NCI-H345 treated with DMSO at 0.1 percent for 48 hours (cell line): ENCODE measurements around the gene AMPD2.
"Not testable (repeated sequence)": the region's sequence is repeated elsewhere in the genome, so short reads cannot be mapped to it uniquely, and the experiment has no call there.

Experiments
- DNase-seq: peaks from one replicate; lab custom pipeline; 2025; ENCODE audit not compliant: unreplicated experiment; lab: John Stamatoyannopoulos, UW

AMPD2 gene

DNA sequence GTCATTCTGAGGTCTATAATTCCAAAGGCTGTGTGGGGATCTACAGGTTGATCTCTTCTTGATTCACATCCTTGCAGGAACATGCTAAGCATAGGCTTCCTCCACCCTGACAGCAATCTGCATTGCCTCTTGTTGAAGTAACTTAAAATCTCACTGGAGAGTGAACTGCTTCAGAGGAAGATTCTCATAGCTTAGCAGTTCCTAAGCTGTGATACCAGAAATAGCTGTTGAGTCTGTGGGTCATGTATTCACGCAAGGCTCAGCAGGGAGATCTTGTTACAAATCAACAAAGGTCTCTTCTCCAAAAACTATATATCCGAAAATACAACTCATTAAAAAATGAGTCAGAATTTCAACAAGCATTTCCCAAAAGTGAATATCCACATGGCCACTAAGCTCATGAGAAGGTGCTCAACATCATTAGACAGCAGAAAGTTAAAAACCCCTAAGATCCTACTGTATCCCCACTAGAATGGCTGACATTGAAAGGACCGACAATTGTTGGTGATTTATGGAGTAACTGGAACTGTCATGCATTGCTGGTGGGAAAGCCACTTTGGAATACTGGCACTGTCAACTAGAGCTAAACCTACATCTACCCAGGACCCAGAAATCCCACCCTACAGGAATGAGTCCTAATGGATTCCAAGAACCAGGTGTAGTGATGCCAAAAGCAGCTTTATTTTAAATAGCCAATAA lies 57.2 kb downstream of the AMPD2 start:
- not testable (repeated sequence) for DNase-seq

DNA sequence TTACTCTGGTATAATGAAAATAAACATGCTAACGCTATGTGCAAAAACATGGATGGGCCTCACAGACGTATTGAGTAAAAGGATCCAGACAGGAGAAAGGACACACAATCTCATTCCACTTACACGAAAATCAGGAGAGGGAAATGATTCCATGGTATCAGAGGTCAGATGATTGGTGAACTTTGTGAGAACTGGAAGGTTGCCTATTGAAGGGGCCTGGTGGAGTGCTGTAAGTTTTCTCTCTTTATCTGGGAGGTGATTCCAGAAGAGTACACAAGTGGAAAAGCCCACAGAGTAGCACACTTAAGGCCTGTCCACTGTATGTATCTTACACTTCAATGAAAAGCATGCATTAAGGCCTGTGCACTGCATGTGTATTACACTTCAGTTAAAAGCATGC lies 57.8 kb downstream of the AMPD2 start:
- no peak for DNase-seq

DNA sequence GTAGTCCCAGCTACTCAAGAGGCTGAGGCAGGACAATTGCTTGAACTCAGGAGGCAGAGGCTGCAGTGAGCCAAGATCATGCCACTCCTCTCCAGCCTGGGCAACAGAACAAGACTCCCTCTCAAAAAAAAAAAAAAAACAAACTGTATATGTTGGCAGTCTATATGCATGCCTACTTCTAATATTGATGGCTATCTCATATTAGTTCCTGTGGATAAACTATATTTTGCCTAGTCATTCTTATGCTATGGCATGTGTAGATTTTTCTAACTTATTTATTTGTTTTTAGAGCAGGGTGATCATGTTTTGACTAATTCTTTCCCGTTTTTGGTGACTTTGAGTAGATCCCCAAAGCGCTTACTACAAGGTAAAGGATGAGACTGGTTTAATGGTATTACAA lies 59.0 kb downstream of the AMPD2 start:
- not testable (repeated sequence) for DNase-seq
